SKM-1 treated with dmso at 0.1 percent for 144 hours (cell line): ENCODE data around the gene MX1.
A peak's percentile ranks its signal among the peaks of the same experiment; 100 is the strongest.

Source experiments
- DNase-seq: peaks from one replicate; lab custom pipeline; 2025; ENCODE audit not compliant: unreplicated experiment; lab: John Stamatoyannopoulos, UW

MX1 gene, protein sequence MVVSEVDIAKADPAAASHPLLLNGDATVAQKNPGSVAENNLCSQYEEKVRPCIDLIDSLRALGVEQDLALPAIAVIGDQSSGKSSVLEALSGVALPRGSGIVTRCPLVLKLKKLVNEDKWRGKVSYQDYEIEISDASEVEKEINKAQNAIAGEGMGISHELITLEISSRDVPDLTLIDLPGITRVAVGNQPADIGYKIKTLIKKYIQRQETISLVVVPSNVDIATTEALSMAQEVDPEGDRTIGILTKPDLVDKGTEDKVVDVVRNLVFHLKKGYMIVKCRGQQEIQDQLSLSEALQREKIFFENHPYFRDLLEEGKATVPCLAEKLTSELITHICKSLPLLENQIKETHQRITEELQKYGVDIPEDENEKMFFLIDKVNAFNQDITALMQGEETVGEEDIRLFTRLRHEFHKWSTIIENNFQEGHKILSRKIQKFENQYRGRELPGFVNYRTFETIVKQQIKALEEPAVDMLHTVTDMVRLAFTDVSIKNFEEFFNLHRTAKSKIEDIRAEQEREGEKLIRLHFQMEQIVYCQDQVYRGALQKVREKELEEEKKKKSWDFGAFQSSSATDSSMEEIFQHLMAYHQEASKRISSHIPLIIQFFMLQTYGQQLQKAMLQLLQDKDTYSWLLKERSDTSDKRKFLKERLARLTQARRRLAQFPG

DNA sequence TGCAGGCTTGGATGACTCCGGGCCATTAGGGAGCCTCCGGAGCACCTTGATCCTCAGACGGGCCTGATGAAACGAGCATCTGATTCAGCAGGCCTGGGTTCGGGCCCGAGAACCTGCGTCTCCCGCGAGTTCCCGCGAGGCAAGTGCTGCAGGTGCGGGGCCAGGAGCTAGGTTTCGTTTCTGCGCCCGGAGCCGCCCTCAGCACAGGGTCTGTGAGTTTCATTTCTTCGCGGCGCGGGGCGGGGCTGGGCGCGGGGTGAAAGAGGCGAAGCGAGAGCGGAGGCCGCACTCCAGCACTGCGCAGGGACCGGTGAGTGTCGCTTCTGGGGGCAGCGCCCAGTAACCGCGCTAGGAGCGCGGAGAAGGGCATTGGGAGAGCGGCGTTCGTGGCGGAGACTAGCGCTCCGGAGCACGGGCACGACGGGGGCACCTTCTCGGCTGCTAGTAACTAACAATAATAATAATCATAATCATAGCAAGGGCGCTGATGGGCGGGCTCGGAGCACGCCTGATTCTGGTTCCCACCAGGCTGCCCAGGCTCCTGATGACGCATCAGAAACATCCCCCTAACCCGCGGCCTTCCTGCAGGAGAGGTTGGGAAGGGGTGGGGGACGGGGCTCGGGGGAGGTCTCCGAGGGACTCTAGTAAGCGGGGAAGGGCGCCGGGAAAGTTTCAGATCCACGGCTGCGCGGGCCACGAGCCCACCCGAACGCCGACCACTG is at the start of gene MX1:
MX1 (plus strand) TSS at position 286 of the 722 bp plus-strand sequence. CDS start 5,832 bp downstream, outside the sequence.
- DNase-seq, result peak; percentile 16

DNA sequence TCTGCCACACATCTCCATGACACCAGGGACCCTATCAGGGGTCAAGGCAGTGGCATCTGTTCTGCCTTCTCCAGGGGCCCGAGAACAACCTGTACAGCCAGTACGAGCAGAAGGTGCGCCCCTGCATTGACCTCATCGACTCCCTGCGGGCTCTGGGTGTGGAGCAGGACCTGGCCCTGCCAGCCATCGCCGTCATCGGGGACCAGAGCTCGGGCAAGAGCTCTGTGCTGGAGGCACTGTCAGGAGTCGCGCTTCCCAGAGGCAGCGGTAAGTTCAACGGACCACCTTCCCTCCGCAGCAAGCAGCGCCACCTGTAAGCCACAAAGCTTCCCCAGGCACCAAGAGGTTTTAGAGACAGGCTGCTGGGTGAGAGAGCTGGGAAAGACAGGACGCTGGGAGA is 48.3 kb upstream of the MX1 start:
- no peak for DNase-seq

DNA sequence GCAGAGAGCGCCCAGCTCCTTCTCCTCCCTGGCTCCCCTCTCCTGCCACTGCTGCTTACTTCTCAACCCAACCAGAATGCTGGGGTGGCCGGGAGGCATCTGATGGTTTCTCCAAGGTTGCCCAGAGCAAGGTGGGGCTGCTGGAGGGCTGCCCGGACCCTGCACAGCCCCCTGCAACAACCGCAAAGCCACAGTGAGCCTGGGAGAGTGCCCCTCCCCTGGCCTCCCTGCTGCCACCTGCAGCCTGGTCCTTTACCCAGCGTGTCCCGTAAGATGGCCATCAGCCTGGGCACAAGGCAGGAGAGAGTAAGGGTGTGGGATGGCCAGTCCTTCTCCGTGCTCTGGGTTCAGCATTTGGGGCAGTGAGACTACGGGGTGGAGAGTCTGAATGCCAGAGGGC is 47.2 kb upstream of the MX1 start:
- DNase-seq, result no peak

- DNase-seq, result no peak
These were observed 46.1 kb upstream of the MX1 start for GRCh38 chr21:41379901-41380300.

DNA sequence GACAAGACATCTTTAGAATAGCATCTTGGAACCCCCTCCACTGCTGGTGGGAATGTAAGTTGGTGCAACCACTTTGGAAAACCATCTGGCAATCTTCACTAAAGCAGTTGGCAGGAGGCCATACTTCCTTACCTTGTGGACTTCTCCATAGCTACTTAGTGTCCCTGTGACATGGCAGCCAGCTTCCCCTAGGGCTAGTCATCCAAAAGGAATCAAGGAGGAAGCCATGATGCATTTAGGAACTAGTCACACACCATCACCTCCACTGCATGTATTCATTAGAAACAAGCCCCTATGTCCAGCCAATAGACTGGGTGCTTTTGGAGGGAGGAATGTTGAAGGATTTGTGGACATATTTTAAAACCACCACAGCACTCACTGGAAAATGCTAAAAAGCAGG is 44.3 kb upstream of the MX1 start:
- no peak for DNase-seq

GRCh38 chr21:41387042-41387819 is 38.8 kb upstream of the MX1 start:
- no peak for DNase-seq

DNA sequence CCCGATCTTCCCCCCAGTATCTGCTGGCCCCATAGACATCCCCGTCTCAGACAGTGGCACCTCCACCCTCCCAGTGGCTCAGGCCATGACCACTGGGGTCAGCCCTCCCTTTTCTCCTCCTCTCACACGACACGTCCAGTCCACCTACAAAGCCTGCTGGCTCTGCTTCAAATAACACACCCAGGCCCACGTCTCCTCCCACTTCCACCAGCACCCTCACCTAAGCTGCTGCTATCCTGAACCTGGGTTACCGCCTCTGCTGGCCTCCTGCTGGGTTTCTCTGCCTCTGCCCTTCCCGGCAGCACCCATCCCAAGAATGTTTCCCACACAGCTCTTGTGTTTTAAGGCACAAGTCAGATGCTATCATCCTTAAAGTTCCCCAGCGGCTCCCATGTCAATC is 38.2 kb upstream of the MX1 start:
- no peak for DNase-seq

DNA sequence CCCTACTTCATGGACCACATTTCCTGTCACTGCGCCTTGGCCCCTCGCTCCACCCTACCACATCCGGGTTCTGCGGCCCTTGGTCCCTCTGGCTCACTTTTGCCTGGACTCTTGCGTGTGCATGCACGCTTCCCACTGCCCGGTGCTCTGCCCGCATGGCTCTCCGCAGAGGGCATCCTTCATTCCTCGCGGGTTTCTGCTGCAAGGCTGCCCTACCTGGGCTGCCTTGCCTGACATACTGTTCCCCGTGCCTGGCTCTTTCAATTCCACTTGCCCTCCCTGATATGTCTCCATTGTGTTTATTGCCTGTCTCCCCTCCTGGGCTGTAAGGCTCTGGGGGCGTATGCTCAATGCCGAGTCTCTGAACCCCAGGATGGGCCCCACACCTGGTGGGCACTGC is 37.8 kb upstream of the MX1 start:
- no peak for DNase-seq

DNA sequence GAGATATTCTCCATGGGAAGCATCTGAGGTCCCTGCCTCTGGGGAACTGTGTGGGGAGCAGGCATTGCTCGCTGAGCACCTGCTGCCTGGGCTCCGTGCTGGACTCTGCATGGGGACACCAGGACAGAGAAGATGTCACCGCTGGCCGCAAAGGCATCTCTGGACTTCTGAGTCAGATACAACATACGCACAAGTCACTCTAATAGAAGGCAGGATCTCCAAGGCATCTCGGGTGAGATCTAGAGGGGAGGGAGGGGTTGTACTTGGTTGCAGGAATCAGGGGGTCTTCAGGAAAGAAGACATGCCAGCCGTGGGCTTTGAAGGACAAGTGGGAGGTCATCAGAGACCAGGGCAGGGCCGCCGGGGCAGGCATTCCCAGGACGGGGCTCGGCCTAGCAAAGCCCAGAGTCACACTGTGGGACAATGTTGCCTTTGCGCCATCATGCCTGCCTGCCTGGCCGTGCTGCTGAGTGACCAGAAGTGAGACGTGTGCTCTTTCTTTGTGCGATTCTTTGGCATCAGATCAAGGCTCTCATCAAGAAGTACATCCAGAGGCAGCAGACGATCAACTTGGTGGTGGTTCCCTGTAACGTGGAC is 35.9 kb upstream of the MX1 start:
- DNase-seq, result no peak

DNA sequence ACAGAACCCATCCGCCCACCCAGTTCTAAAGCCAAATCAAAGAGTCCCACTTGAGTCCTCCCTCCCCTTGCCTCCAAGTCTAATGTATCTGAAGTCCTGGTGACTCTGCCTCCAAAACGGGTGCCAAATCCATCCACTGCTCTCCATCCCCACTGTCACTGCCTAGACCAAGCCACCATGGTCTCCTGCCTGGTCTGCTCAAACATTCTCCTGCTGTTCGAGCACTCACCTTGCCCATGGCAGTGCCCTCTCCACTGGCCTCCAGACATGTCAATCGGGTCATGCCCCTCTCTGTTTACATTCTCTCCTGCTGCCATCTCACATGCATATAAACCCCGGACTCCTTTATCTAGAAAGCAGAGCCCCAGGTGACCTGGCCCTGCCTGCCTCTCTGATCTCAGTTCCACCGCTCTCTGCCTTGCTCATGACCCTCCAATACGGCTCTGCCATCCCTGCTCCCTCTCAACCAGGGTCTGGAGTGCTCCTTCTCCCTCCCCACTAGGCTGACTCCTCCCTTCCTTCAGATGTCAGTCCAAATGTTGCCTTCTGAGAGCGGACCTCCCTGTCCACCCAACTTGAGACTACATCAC is 32.1 kb upstream of the MX1 start:
- no peak for DNase-seq

DNA sequence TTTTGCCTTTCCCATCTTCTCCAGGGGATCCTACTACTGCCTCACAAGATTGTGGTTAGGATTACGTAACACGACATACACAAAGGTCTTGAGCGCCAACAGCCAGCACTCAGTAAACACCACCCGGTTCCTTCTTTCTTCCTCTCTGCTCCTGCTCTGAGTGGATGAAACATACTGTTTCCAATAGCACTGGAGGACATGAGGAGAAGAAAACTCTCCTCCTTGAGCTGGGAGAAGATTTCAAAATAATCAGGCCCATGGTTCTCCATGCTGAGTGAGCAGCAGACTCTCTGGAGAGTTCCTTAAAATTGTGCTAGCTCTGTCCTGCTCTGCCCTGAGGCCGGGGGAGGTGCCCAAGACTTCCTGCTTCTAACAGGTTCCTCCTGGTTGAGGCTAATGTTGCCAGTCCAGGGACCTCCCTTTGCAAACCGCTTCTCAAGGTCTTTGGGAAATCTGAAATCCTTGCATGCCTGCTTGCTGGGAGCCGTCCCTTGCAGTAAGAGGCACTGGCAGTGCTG is 29.4 kb upstream of the MX1 start:
- peak; percentile 90 for DNase-seq

DNA sequence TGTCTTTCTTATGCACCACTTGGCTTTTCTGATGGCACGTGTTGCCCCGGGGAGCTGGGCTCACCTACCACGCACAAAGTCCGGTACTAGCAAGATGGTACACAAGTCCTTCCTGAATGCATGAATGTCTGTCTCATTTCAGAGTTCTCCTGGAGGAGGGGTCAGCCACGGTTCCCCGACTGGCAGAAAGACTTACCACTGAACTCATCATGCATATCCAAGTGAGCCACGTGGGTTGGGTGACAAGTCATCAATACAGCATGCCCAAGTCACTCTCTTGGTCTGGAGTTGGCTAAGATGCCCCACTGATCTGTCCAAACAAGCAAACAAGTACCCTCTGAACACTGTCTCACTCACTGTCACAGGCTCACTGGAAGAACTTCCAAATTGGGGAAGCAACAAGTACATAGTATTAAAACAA is 28.6 kb upstream of the MX1 start:
- DNase-seq, result no peak

GRCh38 chr21:41398251-41398650 is 27.8 kb upstream of the MX1 start:
- no peak for DNase-seq

GRCh38 chr21:41398831-41399230 is 27.2 kb upstream of the MX1 start:
- no peak for DNase-seq

GRCh38 chr21:41399246-41399800 is 26.7 kb upstream of the MX1 start:
- no peak for DNase-seq

- DNase-seq, result no peak
These were observed 23.8 kb upstream of the MX1 start for GRCh38 chr21:41402231-41402630.

- no peak for DNase-seq
These were observed 23.2 kb upstream of the MX1 start for GRCh38 chr21:41402796-41403195.

- no peak for DNase-seq
These were observed 22.7 kb upstream of the MX1 start for GRCh38 chr21:41403331-41403730.

DNA sequence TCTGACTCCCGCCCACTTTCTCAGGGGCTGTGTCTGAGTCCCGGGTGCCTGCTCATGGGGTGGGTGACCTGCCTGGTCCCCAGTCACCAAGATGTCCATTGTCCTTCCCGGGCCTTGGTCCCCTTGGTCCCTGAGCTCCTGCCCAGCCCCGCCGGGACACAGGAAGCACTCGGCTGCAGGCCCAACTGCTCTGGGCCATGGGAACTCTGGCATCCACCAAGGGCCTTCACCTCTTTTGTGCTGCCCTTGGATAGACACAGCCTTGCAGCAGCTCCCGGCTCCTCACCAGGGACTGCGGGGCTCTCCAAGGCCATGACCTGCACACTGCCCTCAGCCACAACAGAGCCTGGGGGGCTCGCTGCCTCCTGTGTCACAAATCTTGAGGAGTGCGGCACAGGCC is 22.1 kb upstream of the MX1 start:
- no peak for DNase-seq

GRCh38 chr21:41405321-41405720 is 20.7 kb upstream of the MX1 start:
- DNase-seq, result no peak
